Stimulated activated CD8-positive, alpha-beta memory T cell treated with anti-CD3 and anti-CD28 coated beads, Interleukin-15, amount 100 ng/mL, for 4 hours (primary cell): ENCODE results near the gene FAM78B.

Source experiments
- DNase-seq, 2 donors: peaks; one replicate each; pipeline ENCODE4 v3.0.0-alpha.2; 2020; ENCODE audit warnings: low read depth in 2 of 2

FAM78B gene

DNA sequence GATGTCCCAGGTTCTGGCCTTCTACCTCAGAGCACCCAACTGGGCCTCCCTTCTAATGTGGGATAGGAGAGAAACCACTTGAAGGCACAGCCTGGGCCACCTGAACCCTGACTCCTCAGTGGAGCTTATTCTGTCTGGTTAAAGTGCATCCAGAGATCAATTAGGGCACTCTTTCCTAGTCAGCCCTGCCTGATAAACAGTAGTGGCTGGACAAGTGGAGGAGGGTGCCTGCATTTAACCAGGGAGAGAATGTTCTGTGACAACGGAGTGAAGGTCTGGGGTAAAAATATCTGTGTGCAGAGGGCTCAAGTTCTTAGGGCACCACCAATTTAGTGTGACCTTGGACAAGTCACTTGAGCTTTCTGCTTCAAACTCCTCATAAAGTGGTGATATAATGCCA, 101.8 kb downstream of the FAM78B start:
- no peak for DNase-seq

DNA sequence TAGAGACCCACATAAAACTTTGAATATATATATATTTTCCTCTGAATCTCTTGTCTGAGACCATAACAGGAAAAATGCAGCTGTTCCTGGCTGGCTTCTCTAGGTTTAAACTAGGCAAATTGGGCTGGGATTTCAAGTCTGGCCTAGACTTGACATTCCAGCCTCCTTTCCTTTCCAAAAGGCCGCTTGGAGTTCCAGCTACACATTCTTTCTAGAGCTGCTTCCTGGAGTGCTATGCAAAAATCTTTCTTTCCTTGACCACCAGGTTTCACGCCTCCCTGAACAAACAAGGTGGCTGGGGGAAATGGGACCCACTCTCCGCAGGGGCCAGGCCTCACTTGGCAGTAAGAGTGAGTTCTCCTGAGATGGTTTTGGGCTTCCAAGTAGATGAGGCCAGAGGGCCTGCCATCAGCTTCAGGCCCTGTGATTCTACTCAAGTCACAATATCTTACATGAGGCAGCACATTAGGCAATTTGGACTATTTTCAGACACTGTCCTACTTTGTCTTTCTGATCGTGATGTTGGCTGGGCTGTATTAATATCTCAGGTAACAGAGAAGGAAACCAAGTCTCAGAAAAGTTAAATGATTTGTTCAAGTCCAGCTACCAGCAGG, 102.4 kb downstream of the FAM78B start:
- no peak for DNase-seq

DNA sequence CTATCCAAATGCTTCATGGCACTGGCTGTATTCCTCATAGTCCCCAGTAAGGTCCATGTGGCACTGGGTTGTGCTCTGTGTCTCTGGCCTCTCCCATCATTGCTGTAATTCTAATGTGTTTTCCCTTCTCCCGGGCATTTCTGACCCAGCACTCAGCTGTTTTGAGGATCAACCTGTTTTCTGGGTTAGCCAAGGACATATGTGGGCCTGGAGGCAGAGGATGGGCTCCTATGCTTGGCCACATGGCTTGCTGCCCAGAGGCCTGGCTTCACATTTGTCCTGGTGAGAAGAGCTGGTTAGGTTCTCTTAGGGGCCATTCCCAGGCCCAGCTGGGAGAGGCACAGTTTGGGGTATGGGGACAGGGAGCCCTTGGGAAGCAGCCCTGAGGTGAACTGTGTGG, 103.1 kb downstream of the FAM78B start:
- DNase-seq: no peak

GRCh38 chr1:166062421-166063070, 104.3 kb downstream of the FAM78B start:
- no peak for DNase-seq

DNA sequence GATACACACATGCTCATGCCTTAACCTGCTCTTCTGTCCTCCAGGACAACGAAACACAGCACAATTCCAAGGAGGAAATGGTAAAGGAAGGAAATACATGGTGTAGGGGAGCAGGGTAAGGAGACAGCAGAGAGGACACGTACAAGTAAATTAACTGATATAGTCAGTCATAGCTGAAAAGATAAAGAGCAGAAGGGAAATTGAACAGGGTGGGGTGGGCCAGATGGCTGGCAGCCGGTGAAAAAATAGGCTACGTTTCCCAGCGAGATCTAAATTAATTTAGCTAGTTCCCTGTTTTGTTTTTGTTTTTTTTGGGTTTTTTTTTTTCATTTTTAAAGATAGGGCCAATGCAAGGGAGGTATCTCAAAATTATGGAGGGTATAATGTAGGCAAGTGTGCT, 109.2 kb downstream of the FAM78B start:
- no peak for DNase-seq

GRCh38 chr1:166053395-166053794, 113.4 kb downstream of the FAM78B start:
- DNase-seq: no peak

DNA sequence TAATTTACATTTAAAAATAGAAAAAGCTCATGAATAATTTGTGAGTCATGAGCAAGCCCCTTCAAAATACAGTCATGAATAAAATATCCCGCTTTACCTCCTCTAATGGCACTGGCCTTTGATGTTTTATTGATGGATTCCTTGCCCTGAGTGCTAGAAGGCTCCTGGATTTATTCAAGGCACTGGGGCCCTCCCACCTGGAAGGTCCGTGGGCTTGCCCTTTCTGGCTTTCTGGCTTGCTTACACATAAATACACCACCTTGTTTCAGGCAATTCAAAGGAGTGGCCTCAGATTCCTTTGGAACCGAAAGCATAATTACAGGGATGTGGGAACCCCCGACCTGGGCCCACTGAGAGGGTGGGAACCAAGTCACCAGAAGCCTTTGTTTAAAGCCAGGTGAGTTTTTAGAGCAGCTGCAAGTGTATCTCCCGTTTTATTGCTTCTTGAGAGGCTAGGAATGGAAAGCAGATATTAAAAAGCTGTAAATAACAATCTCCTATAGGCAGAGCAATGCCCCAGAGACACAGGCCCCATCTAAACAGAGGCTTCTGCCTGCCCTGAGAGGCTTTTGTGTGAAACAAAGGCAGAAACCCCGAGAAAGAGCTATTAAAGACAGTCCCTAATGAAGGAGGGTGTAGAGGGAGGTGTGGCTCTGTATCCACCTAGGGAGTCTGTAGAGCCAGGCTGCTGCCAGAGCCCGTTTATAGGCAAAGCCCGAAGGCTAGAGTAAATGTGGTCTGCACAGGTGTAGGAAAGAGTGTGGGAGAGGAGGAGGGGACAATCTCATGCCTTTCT, 126.4 kb downstream of the FAM78B start:
- no peak for DNase-seq

GRCh38 chr1:166039436-166040201, 127.2 kb downstream of the FAM78B start:
- DNase-seq: no peak

- no peak for DNase-seq
Observed at GRCh38 chr1:166036092-166036491, 130.7 kb downstream of the FAM78B start.

GRCh38 chr1:166032572-166033371, 134.0 kb downstream of the FAM78B start:
- no peak for DNase-seq

- no peak for DNase-seq
Observed at GRCh38 chr1:166031932-166032571, 134.7 kb downstream of the FAM78B start.

- no peak for DNase-seq
Observed at GRCh38 chr1:166029196-166029945, 137.4 kb downstream of the FAM78B start.

GRCh38 chr1:166026555-166026954, 140.2 kb downstream of the FAM78B start:
- DNase-seq: no peak

GRCh38 chr1:166026143-166026542, 140.7 kb downstream of the FAM78B start:
- DNase-seq: no peak

DNA sequence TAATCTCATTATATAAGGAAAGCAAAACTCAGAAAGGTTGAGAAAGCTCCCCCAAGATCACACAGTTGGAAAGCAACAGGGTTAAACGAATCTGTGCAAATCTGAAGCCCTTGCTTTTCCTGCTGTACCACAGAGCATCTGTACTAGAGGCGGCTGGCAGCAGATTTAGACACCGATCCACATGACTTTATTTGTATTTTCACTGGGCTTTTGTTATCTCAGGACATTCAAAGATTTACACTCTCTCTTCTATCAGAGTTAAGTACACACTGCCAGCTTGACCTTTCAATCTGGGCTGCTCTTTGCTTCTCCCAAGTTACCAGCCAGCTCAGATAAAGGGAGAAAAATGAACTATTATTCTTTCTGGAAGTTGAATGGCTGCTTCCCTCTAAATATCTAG, 146.6 kb downstream of the FAM78B start:
- no peak for DNase-seq
